ENCODE data around the gene TENT4B. TPM values are rescaled to one million over a fixed set of nuclear protein-coding genes. Genes with fewer than 3 reads are reported as not detected.

Gene TENT4B
- total and polyA plus RNA-seq, 2 experiments from 2014 or later: 7.7 to 14.8 TPM

- DNase-seq (ENCODE audit: low spot score): peak; percentile 83
- Histone ChIP-seq H3K9me3 (ENCODE audit: low read depth) (no peaks in the 10 kb centered on the region), H3K27ac (peak within 1 kb of the TSS; percentile 85), H3K9me2 (replicated peaks; ENCODE audit: insufficient read depth) (no peaks in the 10 kb centered on the region), H3K4me3 (no peak within 1 kb of the TSS), H3K4me1 (ENCODE audit: insufficient read depth) (peaks cover 25% of the 10 kb centered on the region), H3K4me2 (peak within 1 kb of the TSS; percentile 73), H3K79me2 (no peaks in the 10 kb centered on the region), H4K20me1 (ENCODE audit: insufficient read depth, poor library complexity, severe bottlenecking) (no peaks in the 10 kb centered on the region), H2AFZ (peak within 1 kb of the TSS; percentile 80), H3K36me3 (replicated peaks; ENCODE audit: insufficient read depth, low read depth) (no peaks in the 10 kb centered on the region), H3K27me3 (no peaks in the 10 kb centered on the region)
- TF ChIP-seq CTCF (IDR thresholded peaks at IDR 0.05; ENCODE audit: poor library complexity): no peak
- TF ChIP-seq EZH2 (IDR thresholded peaks at IDR 0.05; ENCODE audit: borderline replicate concordance): no peak
- TF ChIP-seq EZH2phosphoT487 (IDR thresholded peaks at IDR 0.05; ENCODE audit: low read depth, severe bottlenecking, unreplicated experiment): no peak
- 37% methylated on average over 25 of the region's 25 CpGs for WGBS (ENCODE audit: low lambda C conversion rate, missing lambda C conversion rate)
Observed at GRCh38 chr16:50266337-50267091, 113.4 kb downstream of the TENT4B start, which contains the start of gene ADCY7. ADCY7 (plus strand) TSS chr16:50266551; CDS start chr16:50288180, 21,629 bp downstream.

DNA sequence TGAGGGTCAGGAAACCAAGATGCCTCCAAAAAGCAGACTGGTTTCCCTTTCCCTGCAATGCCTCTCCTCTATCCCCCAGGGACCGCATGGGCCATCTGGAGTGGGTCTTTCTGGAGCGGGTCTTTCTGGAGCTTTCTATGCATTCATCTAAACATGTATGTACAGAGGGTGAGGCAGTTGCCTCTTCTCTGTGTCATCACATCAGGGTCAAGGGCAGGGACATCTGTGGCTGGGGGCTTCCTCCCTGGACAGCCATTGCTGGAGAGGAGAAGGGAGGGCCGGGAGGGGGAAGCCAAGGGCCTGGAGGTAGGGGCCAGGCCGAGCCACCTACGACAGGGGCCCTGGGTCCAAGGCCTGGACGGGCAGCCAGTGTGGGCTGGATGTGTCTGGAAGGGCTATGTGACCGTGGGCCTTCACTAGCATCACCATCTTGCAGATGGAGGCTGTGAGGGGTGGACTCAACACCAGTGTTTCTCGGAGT is 114.1 kb downstream of the TENT4B start:
- WGBS (ENCODE audit: low lambda C conversion rate, missing lambda C conversion rate): 90% methylated on average over 5 of the region's 8 CpGs
- Histone ChIP-seq H3K4me1 (ENCODE audit: insufficient read depth) (peaks cover 25% of the 10 kb centered on the region), H3K27me3 (no peaks in the 10 kb centered on the region), H3K27ac (peak overlapping the region; percentile 85), H3K9me2 (replicated peaks; ENCODE audit: insufficient read depth) (no peaks in the 10 kb centered on the region), H3K36me3 (replicated peaks; ENCODE audit: insufficient read depth, low read depth) (no peaks in the 10 kb centered on the region), H3K79me2 (no peaks in the 10 kb centered on the region), H3K9me3 (ENCODE audit: low read depth) (no peaks in the 10 kb centered on the region), H3K4me2 (peak overlapping the region; percentile 73), H4K20me1 (ENCODE audit: insufficient read depth, poor library complexity, severe bottlenecking) (no peaks in the 10 kb centered on the region), H3K4me3 (no peak overlapping the region), H2AFZ (peak overlapping the region; percentile 80)
- TF ChIP-seq EZH2phosphoT487 (IDR thresholded peaks at IDR 0.05; ENCODE audit: low read depth, severe bottlenecking, unreplicated experiment) (no peak), CTCF (IDR thresholded peaks at IDR 0.05; ENCODE audit: poor library complexity) (no peak), EZH2 (IDR thresholded peaks at IDR 0.05; ENCODE audit: borderline replicate concordance) (no peak)
- DNase-seq (ENCODE audit: low spot score): no peak

DNA sequence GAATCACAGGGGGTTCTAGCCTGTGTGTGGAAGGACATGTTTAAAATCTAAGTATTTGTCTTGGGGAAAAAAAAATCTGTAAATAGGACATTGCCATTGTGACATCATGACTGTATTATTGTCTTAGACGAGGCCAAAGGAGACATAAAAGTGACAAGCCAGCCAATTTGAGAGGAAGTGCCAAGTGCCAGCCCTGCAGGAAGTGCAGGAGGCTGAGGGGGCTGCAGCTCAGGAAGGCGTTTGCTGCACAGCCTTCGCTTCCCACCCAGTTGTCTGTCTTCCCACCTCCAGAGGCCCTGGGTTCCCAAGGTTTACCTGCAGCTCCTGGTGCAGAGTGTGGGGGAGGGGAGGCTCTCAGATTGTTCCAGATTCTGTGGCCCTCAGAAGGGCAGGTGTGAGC is 114.5 kb downstream of the TENT4B start:
- H3K4me3 ChIP-seq: no peak overlapping the region
- no peaks in the 10 kb centered on the region for H3K27me3 ChIP-seq
- 90% methylated on average over 3 of the region's 3 CpGs for WGBS (ENCODE audit: low lambda C conversion rate, missing lambda C conversion rate)
- no peak overlapping the region for H3K4me2 ChIP-seq
- peaks cover 25% of the 10 kb centered on the region for H3K4me1 ChIP-seq (ENCODE audit: insufficient read depth)
- no peak for TF ChIP-seq EZH2 (IDR thresholded peaks at IDR 0.05; ENCODE audit: borderline replicate concordance)
- H3K9me3 ChIP-seq (ENCODE audit: low read depth): no peaks in the 10 kb centered on the region
- H3K79me2 ChIP-seq: no peaks in the 10 kb centered on the region
- H4K20me1 ChIP-seq (ENCODE audit: insufficient read depth, poor library complexity, severe bottlenecking): no peaks in the 10 kb centered on the region
- H2AFZ ChIP-seq: no peak overlapping the region
- no peak overlapping the region for H3K27ac ChIP-seq
- no peak for DNase-seq (ENCODE audit: low spot score)
- no peaks in the 10 kb centered on the region for H3K9me2 ChIP-seq (replicated peaks; ENCODE audit: insufficient read depth)
- H3K36me3 ChIP-seq (replicated peaks; ENCODE audit: insufficient read depth, low read depth): no peaks in the 10 kb centered on the region

- Histone ChIP-seq H3K4me1 (ENCODE audit: insufficient read depth) (peaks cover 20% of the 10 kb centered on the region), H3K4me3 (no peak overlapping the region), H4K20me1 (ENCODE audit: insufficient read depth, poor library complexity, severe bottlenecking) (no peaks in the 10 kb centered on the region), H3K79me2 (no peaks in the 10 kb centered on the region), H3K9me3 (ENCODE audit: low read depth) (no peaks in the 10 kb centered on the region), H3K4me2 (no peak overlapping the region), H3K9me2 (replicated peaks; ENCODE audit: insufficient read depth) (no peaks in the 10 kb centered on the region), H3K27ac (no peak overlapping the region), H2AFZ (no peak overlapping the region), H3K27me3 (no peaks in the 10 kb centered on the region), H3K36me3 (replicated peaks; ENCODE audit: insufficient read depth, low read depth) (no peaks in the 10 kb centered on the region)
- TF ChIP-seq CTCF (IDR thresholded peaks at IDR 0.05; ENCODE audit: poor library complexity): no peak
- TF ChIP-seq EZH2phosphoT487 (IDR thresholded peaks at IDR 0.05; ENCODE audit: low read depth, severe bottlenecking, unreplicated experiment): no peak
- TF ChIP-seq EZH2 (IDR thresholded peaks at IDR 0.05; ENCODE audit: borderline replicate concordance): no peak
- 88% methylated on average over 5 of the region's 5 CpGs for WGBS (ENCODE audit: low lambda C conversion rate, missing lambda C conversion rate)
- no peak for DNase-seq (ENCODE audit: low spot score)
Observed at GRCh38 chr16:50268352-50268751, 115.2 kb downstream of the TENT4B start.

All from hepatocyte (in vitro differentiated cells).